Measurements from ENCODE around the gene BTNL8. TPM values are rescaled to one million over a fixed set of nuclear protein-coding genes. Genes with fewer than 3 reads are reported as not detected.

Gene BTNL8
- total RNA-seq, 6 experiments from 2014 or later, result not detected

DNA sequence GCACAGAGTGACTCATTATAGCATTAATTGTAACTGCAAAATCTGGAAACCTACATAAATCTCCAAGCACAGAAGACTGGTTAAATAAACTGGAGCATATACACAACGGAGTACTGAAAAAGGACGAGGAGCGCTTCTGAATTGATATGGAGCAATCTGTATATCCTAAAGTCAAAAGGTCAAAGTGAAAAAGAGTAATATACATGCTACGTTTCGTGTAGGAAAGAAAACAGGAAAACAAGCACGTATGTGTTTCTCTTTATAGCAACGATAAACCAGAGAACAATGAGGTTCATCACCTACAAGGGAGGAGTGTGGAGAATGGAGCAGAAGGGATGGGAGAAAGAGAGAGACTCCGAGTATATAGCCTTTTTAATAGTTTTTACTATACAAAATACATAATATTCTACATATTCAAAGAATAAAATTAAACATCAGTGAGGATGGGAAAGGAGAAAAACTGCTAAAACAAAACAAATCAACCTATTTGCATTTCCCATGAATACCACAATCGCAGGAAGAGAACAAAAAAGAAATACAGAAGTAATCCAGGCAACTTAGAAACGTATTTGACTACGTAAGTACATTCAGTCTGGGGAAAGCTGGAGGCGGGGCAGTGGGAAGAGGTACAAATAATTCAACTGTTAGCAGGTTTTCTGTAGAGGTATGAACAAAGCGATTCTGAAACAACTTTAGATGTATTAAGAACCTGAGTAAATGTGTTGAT lies 45.7 kb upstream of the BTNL8 start:
- DNase-seq, result no peak
- H3K27ac Mint-ChIP-seq, result no peak overlapping the region
- no peak for TF ChIP-seq CTCF (IDR thresholded peaks at IDR 0.05)
- H3K9me3 Mint-ChIP-seq, result peaks cover 37% of the 10 kb centered on the region
- H3K36me3 Mint-ChIP-seq (ENCODE audit: low read depth), result peaks cover 85% of the 10 kb centered on the region
- H3K27me3 Mint-ChIP-seq (ENCODE audit: insufficient read depth), result no peaks in the 10 kb centered on the region; the same call in 1 of the 2 replicates
- no peak overlapping the region for H3K4me3 Mint-ChIP-seq
- H3K4me1 Mint-ChIP-seq (ENCODE audit: low read depth), result peaks cover 9% of the 10 kb centered on the region

DNA sequence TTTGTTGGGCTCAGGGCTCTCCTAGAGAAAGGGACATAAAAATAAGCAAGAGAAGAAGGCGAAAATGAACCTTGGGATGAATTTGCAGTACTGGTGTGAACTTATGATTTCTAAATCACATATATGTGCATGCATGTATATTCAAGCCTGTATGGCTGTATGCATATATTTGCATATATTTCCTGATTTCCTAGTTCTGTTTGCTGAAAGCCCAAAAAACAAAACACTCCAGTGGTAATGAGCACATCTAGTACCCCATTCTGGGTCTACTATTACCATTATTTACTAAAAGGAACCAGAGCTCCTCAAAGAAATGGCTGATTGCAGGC lies 45.1 kb upstream of the BTNL8 start:
- H3K27me3 Mint-ChIP-seq (ENCODE audit: insufficient read depth), result no peaks in the 10 kb centered on the region; the same call in 1 of the 2 replicates
- no peak for TF ChIP-seq CTCF (IDR thresholded peaks at IDR 0.05)
- H3K4me3 Mint-ChIP-seq, result no peak overlapping the region
- no peak for DNase-seq
- peaks cover 80% of the 10 kb centered on the region for H3K36me3 Mint-ChIP-seq (ENCODE audit: low read depth)
- peaks cover 34% of the 10 kb centered on the region for H3K9me3 Mint-ChIP-seq
- peaks cover 9% of the 10 kb centered on the region for H3K4me1 Mint-ChIP-seq (ENCODE audit: low read depth)
- no peak overlapping the region for H3K27ac Mint-ChIP-seq

DNA sequence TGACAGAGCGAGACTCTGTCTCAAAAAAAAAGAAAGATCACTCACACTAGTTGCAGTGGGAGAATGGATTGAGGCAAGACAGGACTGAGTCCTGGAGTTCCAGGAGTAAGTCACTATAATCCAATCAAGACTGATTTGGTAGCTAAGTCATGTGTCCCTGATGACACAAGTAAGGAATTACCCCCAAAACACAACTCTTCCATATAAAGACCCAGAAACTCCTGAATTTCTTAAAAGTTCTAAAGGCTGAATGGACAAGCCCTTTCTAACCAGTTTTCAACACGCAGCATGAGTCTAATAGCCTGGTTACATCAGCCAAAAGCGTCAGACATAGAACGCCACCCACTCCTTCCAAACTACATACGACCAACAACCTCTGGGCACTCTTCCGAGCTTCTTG lies 40.4 kb upstream of the BTNL8 start:
- Mint-ChIP-seq H3K4me1 (ENCODE audit: low read depth) (peaks cover 15% of the 10 kb centered on the region), H3K9me3 (no peaks in the 10 kb centered on the region), H3K4me3 (no peak overlapping the region), H3K27me3 (ENCODE audit: insufficient read depth) (no peaks in the 10 kb centered on the region; the same call in 1 of the 2 replicates), H3K27ac (no peak overlapping the region), H3K36me3 (ENCODE audit: low read depth) (peaks cover 38% of the 10 kb centered on the region)
- no peak for DNase-seq
- no peak for TF ChIP-seq CTCF (IDR thresholded peaks at IDR 0.05)

- Mint-ChIP-seq H3K4me3 (peak overlapping the region; percentile 93), H3K36me3 (ENCODE audit: low read depth) (peaks cover 20% of the 10 kb centered on the region), H3K27me3 (ENCODE audit: insufficient read depth) (no peaks in the 10 kb centered on the region; the same call in none of the 2 replicates), H3K9me3 (no peaks in the 10 kb centered on the region), H3K4me1 (ENCODE audit: low read depth) (peaks cover 16% of the 10 kb centered on the region), H3K27ac (peak overlapping the region; percentile 87)
- DNase-seq, result no peak
- peak; percentile 45 for TF ChIP-seq CTCF (IDR thresholded peaks at IDR 0.05)
These were observed 38.6 kb upstream of the BTNL8 start for GRCh38 chr5:180860273-180860886.

GRCh38 chr5:180860887-180861822 lies 37.8 kb upstream of the BTNL8 start, which contains the start of gene ZFP62:
Gene ZFP62, minus strand, starts transcription at chr5:180861276. Its CDS starts 57 bp downstream, at chr5:180861219.
- peak; percentile 77 for DNase-seq
- TF ChIP-seq CTCF (IDR thresholded peaks at IDR 0.05), result peak; percentile 13
- no peaks in the 10 kb centered on the region; the same call in none of the 2 replicates for H3K27me3 Mint-ChIP-seq (ENCODE audit: insufficient read depth)
- H3K4me3 Mint-ChIP-seq, result peak within 1 kb of the TSS; percentile 93
- H3K9me3 Mint-ChIP-seq, result no peaks in the 10 kb centered on the region
- peaks cover 24% of the 10 kb centered on the region for H3K4me1 Mint-ChIP-seq (ENCODE audit: low read depth)
- peaks cover 13% of the 10 kb centered on the region for H3K36me3 Mint-ChIP-seq (ENCODE audit: low read depth)
- H3K27ac Mint-ChIP-seq, result peak within 1 kb of the TSS; percentile 87
